ENCODE data around the gene EXO1.
"Not testable (repeated sequence)": the region's sequence is repeated elsewhere in the genome, so short reads cannot be mapped to it uniquely, and the experiment has no call there.

The EXO1 gene

DNA sequence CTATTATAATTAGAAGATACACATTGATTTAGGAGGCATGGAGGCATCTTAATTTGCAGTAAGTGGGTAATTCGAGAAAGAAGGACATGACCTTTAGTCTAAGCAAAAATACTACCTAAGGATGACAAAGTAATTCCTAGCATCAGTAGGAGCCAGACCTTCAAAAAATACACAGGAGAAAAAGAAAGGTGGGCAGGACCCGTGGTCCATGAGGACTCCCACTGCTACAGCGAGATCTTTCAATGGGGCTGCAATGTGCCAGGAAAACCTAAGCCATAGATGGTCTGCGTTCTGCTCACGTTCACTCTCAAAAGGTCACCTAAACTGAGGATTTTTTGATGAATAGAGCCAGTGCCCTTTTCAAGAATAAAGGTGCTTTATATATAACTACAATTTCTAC lies 10.6 kb upstream of the EXO1 start:
- no peak for DNase-seq

DNA sequence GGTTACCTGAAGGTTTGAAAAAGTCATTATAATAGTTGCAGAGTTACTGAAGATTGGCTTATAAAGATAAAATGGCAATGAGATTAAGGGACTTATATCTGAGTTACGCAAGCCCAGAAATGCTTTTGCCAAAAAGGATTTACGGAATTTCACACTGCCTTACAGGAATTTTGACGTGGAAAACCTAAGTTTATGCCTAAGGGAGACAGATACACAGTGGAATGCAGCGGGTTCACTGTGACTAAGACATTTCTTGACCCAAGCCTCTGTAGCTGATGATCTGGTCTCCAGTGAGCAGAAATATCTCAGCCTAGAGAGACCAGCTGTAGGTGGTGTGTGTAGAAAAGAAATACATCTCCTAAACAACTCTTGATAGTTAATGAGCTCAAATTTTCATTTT lies 10.1 kb upstream of the EXO1 start:
- DNase-seq: no peak

DNA sequence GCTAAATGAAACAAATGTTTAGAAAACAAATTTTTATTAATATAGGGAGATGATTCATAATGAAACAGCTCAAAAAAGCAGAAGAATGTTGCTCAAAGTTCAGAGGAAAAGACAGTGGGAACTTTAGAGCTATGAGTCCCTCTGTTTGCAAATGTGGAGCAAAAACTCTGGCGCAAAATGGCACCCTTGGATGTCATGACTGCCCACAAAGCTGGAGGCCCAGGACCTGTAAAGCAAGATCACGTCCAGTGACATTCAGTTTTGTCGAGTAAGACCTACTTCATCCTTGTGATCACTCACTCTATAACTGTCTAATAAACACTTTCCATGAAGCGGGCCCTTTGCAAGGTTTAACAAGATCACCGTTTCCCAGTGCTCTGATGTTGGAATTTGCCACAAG lies 9.1 kb upstream of the EXO1 start:
- DNase-seq: no peak

DNA sequence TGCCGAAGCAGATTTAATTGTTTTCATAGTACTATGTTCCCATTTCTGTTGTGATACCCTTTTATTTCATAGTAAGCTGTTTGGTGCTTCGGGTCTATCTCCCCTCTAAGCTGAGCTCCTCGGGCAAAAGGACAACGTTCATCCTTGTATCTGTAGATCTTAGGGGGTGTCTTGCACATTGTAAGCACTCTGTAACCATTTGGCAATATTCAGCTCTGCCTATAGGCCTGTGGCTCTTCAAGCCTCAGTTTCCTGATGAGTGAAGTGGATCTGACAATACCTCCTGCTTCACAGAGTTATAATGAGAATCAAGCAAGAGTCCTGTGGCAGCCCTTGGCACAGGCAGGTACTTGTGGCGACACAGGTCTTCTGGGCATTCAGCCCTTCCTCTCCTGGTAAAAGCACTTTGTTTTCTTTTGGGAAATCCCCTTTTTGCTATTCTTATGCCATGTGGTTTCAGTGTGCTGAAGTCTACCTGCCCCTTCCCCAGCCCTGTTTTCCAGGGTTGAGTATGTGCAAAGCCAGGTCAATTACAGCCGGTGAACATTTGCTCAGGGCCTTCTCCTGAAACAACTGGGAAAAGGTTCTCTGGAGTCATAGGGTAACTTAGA lies 8.5 kb upstream of the EXO1 start:
- no peak for DNase-seq

DNA sequence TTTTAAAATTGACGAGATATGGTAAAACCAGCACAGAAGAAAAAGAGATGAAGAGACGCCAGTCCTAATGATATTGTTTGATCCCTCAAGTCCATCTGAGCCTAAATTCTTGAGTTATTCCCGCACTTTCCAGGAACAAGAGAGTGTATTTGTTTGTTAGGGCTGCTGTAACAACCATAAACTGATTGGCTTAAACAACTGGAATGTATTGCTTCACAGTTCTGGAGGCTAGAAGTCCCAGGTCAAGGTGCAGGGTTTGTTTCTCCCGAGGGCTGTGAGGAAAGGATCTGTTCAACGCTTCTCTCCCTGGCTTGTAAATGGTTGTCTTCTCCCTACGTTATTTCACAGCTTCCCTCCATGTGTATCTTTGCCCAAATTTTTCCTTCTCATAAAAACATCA lies 7.8 kb upstream of the EXO1 start:
- DNase-seq: no peak

DNA sequence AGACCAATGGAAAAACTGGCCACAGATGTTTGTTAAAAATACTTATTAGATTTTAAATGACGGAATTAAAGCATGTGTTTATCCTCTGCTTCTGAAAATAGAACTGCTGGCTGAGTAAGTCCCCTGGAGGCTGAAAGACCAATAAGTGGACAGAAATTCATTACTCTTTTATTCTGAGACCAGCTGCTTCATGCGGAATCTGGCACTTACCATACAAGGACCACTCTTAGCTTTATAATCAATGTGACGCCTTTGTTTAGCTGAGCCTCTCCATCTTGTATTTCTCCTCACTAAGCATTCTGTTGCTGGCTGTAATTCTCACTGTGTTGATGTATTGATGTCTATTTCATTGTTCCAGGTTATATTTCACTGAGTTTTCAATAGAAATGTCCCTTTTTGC lies 6.3 kb upstream of the EXO1 start:
- DNase-seq: no peak

DNA sequence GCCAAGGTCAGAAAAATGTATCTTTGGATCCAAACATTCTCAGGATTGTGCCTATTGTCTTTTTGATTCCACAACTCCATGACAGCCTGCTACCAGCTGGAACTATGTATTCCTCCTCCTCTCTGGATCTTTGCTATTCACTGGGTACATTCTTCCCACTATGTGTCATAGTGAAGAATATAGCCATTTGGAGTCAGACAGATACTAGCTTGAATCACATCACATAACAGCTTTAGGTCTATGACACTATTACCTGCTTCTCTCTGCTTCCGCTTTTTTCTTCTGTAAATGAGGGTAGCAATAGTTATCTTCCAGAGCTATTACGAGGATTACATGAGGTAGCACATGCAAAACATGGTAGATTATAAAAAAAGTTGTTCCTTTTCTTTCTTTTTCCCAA lies 5.4 kb upstream of the EXO1 start:
- DNase-seq: no peak

DNA sequence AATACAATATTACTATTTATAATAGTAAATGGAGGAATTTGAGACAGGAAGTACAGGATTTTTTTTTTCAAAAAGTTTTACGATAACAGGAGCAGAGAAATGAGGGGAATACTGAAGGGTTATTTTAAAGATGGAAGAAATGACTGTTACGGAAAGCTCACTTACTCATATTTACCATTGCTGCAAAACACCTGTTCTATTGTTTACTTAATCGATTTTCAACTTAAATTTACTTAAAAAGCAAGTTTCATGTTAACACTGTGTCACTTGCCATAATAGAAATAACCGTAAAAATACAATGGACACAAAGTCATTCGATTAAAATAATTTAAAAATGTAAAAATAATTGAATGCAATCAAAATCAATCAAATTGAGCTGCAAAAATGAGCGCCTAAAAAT lies 3.4 kb upstream of the EXO1 start:
- no peak for DNase-seq

DNA sequence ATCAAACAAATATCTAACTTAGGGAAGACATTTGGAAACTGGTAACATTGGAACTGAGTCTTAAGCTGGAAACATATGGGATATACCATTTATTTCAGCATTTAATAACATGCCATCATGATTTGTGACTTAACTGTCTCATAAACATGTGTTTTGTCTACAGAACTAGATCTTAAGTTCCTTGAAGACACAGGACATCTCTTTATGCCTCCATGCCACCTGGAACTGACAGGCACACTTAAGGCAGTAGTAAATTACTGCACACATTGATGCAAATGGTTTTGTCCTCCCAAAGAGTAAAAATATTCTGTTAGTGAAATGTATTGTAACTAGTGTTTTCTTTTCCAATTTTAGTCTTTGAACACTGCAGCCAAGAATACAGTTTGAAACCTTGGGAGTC lies 1.6 kb upstream of the EXO1 start:
- no peak for DNase-seq

DNA sequence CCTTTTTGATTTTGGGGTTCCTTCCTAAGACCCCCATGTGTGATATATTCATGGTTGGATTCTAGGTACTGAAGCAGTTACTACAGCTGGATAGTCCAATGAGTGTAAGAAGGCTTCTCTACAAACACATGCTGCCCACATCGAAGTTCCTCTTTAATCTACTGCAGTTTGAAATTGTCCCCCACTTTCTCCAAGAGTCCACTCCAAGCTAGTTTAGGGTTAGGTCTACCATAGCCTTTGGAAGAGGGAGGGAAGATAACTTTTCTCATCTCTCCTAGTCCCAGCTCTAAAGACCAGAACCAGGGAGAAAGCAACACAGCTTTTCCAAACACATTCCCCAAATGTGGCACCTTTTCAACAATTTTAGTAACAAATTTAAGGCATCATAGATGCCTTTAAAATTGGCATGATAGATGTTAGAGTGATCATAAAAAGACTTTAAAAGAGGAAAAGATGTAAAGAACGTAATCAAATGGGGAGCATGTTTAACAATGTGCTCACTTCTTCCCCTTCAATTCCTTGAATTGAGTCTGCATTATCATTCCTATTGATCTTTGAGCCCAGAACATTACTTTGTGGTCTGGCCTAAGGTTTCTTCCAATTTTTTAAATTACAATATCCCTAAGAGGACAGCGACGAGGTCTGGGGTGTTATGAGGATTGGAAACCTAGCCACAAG lies 1.0 kb upstream of the EXO1 start:
- no peak for DNase-seq

DNA sequence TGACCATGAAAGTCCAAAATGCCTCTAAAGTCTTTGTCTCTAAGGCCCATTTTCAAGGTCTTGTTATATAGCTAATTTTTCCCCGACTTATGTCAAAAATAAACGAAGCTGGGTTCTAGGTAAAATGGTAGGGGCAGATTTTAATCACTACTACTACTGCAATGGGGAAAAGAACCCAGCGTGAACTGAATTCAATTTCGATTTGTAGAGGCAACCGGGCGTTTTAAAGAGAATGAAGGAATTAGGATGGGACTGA lies 536 bp upstream of the EXO1 start:
- no peak for DNase-seq

DNA sequence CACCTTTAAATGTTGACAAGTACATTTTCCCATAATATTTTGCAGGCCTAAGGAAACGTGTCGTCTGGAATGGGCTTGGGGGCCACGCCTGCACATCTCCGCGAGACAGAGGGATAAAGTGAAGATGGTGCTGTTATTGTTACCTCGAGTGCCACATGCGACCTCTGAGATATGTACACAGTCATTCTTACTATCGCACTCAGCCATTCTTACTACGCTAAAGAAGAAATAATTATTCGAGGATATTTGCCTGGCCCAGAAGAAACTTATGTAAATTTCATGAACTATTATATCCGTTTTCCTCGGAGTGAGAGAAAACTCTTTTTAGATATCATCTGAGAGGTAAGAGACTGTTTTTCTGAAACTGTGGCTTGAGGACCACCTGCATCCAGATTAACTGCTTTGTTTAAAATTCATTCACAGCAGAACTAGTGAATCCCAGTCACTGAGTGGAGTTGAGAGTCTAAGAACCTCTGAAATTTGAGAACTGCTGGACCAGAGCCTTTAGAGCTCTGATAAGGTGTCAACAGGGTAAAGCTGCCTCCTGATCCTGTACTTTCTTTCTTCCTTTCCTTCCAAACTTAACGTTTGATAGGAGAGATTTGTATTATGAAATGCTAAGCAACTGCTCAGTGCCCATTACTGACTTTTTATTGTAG lies 811 bp downstream of the EXO1 start:
- DNase-seq: no peak

DNA sequence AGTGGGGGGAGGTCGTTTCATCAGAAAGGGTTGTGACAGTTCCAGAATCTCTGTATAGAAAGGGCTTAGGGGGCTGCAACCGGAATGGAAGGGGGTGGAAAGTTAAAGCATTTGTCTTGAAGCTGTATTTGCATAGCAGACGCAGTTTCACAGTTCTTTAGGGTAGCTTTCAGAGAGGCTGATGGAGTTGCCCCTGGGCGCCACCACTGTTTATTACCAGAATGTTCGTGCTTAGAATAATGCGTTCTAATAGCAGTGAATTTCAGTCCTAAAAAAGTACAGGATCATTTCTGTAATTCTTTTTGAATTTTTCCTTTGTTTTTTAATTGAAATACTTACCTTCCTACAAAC lies 1.3 kb downstream of the EXO1 start:
- no peak for DNase-seq

DNA sequence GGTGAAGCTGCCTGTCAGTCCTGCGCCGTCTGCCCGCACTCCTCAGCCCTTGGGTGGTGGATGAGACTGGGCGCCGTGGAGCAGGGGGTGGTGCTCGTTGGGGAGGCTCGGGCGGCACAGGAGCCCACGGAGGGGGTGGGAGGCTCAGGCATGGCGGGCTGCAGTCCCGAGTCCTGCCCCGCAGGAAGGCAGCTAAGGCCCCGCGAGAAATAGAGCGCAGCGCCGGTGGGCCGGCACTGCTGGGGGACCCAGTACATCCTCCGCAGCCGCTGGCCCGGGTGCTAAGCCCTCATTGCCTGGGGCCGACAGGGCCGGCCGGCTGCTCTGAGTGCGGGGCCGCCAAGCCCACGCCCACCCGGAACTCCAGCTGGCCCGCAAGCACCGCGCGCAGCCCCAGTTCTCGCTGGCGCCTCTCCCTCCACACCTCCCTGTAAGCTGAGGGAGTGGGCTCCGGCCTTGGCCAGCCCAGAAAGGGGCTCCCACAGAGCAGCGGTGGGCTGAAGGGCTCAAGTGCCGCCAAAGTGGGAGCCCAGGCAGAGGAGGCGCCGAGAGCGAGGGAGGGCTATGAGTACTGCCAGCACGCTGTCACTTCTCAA lies 7.6 kb downstream of the EXO1 start:
- not testable (repeated sequence) for DNase-seq

DNA sequence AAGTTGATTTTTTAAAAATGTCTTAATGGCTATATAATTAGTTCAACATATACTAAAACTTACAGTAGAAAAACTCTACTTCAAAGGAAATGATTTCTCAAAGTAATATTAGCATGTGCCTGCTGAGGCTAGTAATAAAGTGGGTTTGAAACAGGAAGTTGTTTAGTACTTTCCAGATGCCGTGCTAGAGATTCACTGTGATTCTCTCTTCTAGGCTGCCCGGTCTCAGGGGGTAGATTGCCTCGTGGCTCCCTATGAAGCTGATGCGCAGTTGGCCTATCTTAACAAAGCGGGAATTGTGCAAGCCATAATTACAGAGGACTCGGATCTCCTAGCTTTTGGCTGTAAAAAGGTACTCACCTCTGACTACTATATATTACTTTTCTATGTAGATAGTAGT lies 9.1 kb downstream of the EXO1 start:
- no peak for DNase-seq

DNA sequence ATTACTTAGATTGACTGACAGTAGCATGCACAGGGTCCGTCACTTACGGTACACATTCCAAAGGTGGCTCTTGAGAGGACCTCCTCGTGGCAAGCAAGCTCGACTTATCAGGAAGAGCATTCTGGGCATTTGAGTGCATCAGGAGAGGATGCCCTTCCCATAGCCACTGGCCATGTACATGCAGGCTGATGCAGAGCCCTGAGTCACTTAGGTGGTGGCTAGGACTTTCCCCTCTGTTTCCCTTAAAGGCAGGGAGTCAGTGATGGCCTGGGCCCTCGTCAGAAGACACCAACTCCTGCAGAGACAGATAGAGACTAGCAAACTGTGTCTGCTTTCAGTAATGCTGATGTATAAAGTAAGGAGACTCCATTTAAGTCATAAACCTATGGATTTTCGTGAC lies 12.9 kb downstream of the EXO1 start:
- DNase-seq: no peak

DNA sequence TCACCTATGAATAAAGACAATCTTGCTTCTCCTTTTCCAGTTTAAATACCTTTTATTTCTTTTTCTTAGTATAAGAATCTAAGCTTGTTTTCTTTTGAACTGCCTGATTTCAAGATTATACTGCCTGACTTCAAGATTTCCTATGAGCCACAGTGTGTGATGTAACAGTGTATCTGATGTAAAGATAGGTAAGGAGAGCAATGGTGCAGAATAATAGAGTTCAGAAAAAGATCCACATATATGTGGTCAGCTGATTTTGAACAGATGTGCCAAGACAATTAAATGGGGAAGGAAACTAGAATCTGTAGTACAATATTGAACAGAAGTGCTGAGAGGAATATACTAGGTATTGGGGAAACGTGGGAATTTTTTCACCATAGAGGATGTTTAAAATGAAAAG lies 21.0 kb downstream of the EXO1 start:
- DNase-seq: no peak

DNA sequence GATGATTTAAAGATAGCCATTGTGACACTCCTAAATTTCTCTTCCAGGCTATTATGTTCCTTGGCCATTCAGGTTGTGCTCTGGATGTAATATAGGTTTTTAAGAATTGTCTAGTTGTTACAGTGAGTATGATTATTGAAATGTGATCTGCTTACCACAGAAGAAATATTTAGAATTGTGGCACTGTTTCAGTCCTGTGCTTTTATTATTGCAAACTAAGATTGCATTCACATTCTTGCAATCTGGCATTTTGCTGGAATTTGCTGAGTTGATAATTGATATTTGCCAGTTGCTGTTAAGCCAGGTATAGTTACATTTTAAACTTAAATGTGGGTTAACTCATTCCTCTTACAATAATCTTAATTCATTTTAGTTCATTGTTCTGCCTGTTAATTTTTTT lies 22.3 kb downstream of the EXO1 start:
- no peak for DNase-seq

DNA sequence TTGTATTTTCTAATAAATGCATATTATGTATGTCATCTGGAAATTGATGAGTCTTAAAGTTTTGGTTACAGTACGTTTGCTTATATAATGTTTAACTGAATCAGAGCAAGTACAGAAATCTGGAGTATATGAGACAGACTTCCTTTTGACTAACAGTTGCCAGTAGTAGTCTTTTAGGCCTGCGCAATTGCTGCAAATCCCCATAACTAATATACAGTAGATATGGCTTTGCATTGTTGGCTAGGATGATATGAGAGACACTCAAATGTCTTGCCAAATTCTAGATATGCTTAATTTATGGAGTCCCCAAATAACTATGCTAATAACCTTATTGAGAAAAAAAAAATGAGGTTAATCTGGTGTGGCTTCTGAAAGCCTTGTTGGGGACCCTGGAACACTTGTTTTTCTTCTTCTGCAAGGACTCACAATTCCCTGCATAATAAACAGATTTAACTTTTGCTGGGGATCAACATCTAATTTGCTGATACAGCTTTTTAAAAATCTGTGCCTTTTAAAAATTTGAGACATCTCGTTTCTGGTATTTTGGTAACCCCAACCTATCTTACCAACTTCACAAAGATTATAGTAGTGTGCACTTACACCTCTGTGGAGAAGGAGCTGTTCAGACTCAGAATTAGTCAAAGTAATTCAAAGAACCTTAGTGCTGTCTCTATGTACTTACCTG lies 22.9 kb downstream of the EXO1 start:
- no peak for DNase-seq

DNA sequence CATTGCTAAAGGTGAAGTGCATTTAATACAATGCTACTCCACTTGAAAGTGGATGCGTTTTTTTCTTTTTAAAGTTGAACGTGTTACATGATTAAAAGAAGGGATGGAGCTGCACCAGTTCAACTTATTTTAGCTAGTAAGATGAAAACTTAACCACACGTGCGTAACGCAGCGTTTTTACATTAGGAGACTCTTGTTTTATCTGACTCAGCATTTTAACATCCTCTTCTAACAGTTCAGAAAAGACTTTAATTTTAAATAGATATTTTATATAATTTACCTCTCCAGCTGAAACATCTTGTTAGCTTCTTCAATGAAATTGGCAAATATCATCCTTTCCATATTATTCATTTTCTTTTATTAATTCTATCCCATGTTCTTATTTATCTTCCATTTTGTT lies 33.4 kb downstream of the EXO1 start:
- no peak for DNase-seq

DNA sequence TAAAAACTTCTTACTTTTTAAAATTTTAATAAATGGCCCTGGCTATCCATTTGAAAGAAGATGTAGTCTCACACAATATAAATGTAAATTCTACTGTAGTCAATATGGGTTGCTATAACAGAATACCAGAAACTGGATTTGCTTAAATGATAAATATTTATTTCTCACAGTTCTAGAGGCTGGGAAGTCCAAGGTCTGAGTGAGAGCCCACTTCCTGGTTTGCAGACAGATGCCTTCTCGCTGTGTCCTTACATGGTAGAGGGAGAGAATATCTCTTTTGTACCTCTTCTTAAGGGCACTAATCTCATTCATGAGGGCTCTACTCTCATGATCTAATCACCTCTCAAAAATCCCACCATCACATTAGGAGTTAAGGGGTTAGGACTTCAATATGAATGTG lies 35.2 kb downstream of the EXO1 start:
- DNase-seq: no peak

DNA sequence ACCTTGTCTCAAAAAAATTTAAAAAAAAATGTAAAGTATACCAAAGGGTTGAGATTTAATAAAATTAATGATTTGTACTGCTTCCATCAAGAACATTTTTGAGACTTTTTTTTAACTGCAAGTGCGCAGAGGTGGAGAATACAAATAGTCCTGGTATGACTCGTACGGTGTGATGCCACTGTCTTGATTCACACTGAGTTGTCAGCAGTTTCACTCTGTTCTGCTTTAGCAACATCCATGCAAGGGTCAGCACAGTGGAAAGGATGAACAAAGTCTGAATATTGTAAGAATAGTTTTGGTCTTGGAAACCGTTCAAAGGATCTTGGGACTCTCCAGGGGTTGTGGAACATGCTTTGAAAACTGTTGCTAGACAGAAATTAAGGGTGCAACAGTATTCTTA lies 40.2 kb downstream of the EXO1 start:
- DNase-seq: no peak

DNA sequence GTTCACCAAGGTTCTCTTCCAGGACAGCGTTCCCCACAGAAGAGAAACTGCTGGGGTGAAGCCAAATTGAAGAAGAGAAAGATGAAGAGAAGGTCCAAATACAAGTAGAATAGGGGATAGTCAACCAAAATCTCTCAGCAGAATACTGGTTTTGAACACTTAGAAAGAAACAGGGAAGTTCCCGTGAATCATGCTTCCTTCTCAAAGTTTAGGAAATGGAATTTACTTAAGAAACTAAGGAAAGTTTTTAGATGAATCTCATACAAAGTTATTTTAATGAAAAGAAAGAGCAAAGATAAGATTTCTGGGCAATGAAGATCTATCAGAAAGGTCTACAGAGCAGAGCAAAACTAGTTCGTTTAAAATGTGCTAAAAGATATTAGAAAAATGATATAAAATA lies 43.3 kb downstream of the EXO1 start:
- no peak for DNase-seq

DNA sequence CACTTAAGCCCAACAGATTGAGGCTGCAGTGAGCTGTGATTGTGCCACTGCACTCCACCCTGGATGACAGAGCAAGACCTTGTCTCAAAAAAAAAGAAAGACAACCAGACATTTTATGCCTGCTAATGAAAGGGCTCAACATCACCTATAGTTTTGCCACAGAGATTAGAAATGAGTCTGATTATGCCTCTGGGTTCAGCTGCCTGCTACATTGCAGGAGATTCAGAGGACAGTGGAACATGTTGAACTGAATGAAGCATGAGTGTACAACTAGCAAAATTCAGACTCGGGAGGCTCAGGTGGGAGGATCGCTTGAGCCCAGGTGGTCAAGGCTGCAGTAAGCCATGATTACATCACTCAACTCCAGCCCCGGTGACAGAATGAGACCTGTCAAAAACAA lies 46.0 kb downstream of the EXO1 start:
- DNase-seq: no peak

Data from CD4-positive, alpha-beta T cell treated with Interleukin-4 for 1 hour (primary cell).